SK-N-MC (cell line): ENCODE results near the gene KRR1.

Experiments
- EZH2 ChIP-seq: fragments of 200-600 bp; sonication (generic); IDR thresholded peaks from one replicate; pipeline ENCODE4 v1.6.1; 2017; ENCODE audit warnings: antibody characterized with exemption
- POLR2AphosphoS5 ChIP-seq: IDR thresholded peaks from 2 replicates; pipeline ENCODE4 v1.6.1; 2012; ENCODE audit warnings: mild to moderate bottlenecking, low read depth, low read length, borderline replicate concordance

DNA sequence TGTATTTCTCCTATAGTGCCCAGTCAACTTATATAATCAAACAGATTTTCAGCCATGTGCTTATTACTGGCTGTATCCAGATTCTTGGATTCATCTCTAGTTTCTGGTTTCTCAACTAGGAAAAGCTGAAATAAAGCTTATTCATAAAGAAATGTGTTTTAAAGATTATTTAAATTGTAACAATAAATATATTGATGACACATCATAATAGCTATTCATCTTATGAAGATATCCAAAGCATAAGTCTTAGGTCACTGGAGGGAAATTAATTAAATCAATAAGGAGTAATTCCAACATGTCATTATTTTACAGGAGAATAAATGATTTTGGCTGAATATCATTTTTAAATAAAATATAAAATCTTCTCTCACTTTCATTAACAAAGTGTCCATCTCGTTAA is 32.1 kb upstream of the KRR1 start:
- no peak for TF ChIP-seq EZH2
- TF ChIP-seq POLR2AphosphoS5: no peak
